ENCODE data around the gene ACD.
A peak's percentile ranks its signal among the peaks of the same experiment; 100 is the strongest.

Gene ACD

GRCh38 chr16:67661101-67661761 is 1.2 kb upstream of the ACD start:
- DNase-seq: no peak

- DNase-seq: peak; percentile 94
Observed at GRCh38 chr16:67660564-67661028, 536 bp upstream of the ACD start, which contains the start of gene PARD6A. Gene PARD6A, plus strand, starts transcription at chr16:67660960. Its CDS starts 79 bp downstream, at chr16:67661039.

- DNase-seq: no peak
Observed at GRCh38 chr16:67658849-67659674, 998 bp downstream of the ACD start.

- DNase-seq: no peak
Observed at GRCh38 chr16:67657751-67658518, 2.1 kb downstream of the ACD start.

GRCh38 chr16:67657017-67657608 is 2.9 kb downstream of the ACD start:
- no peak for DNase-seq

- no peak for DNase-seq
Observed at GRCh38 chr16:67656344-67657016, 3.6 kb downstream of the ACD start.

GRCh38 chr16:67655363-67655762 is 4.7 kb downstream of the ACD start:
- DNase-seq: no peak

- DNase-seq: no peak
Observed at GRCh38 chr16:67654403-67654911, 5.6 kb downstream of the ACD start.

- no peak for DNase-seq
Observed at GRCh38 chr16:67653789-67654402, 6.2 kb downstream of the ACD start.

- no peak for DNase-seq
Observed at GRCh38 chr16:67653128-67653788, 6.8 kb downstream of the ACD start.

GRCh38 chr16:67652578-67653127 is 7.4 kb downstream of the ACD start:
- no peak for DNase-seq

- DNase-seq: no peak
Observed at GRCh38 chr16:67651847-67652246, 8.2 kb downstream of the ACD start.

GRCh38 chr16:67651039-67651438 is 9.0 kb downstream of the ACD start:
- no peak for DNase-seq

GRCh38 chr16:67650023-67650422 is 10.0 kb downstream of the ACD start:
- no peak for DNase-seq

GRCh38 chr16:67649494-67649931 is 10.5 kb downstream of the ACD start:
- DNase-seq: no peak

- DNase-seq: no peak
Observed at GRCh38 chr16:67648764-67649407, 11.2 kb downstream of the ACD start.

- no peak for DNase-seq
Observed at GRCh38 chr16:67648088-67648763, 11.8 kb downstream of the ACD start.

GRCh38 chr16:67647681-67648080 is 12.4 kb downstream of the ACD start:
- no peak for DNase-seq

GRCh38 chr16:67647111-67647651 is 12.9 kb downstream of the ACD start:
- DNase-seq: no peak

Data from inflammatory macrophage treated with lipopolysaccharide for 4 hours (primary cell).